ENCODE measurements around the gene DBH.

The DBH gene

GRCh38 chr9:133686642-133687575 lies 50.7 kb downstream of the DBH start:
- DNase-seq, result no peak

- DNase-seq, result no peak
These were observed 51.9 kb downstream of the DBH start for GRCh38 chr9:133687856-133688761.

GRCh38 chr9:133689151-133689763 lies 53.1 kb downstream of the DBH start:
- DNase-seq, result no peak

- DNase-seq, result no peak
These were observed 54.0 kb downstream of the DBH start for GRCh38 chr9:133690081-133690561.

- no peak for DNase-seq
These were observed 55.0 kb downstream of the DBH start for GRCh38 chr9:133691191-133691590.

GRCh38 chr9:133691626-133692363 lies 55.6 kb downstream of the DBH start:
- DNase-seq, result no peak

- no peak for DNase-seq
These were observed 56.3 kb downstream of the DBH start for GRCh38 chr9:133692364-133692985.

GRCh38 chr9:133693116-133693515 lies 57.0 kb downstream of the DBH start:
- no peak for DNase-seq

GRCh38 chr9:133693703-133694529 lies 57.8 kb downstream of the DBH start:
- DNase-seq, result no peak

GRCh38 chr9:133694686-133695085 lies 58.5 kb downstream of the DBH start:
- no peak for DNase-seq

GRCh38 chr9:133696071-133696472 lies 59.9 kb downstream of the DBH start:
- DNase-seq, result no peak

GRCh38 chr9:133699546-133699945 lies 63.4 kb downstream of the DBH start:
- DNase-seq, result no peak

GRCh38 chr9:133700819-133701320 lies 64.7 kb downstream of the DBH start:
- no peak for DNase-seq

- DNase-seq, result no peak
These were observed 65.3 kb downstream of the DBH start for GRCh38 chr9:133701321-133701980.

- DNase-seq, result no peak
These were observed 66.0 kb downstream of the DBH start for GRCh38 chr9:133701981-133702797.

- DNase-seq, result no peak
These were observed 66.8 kb downstream of the DBH start for GRCh38 chr9:133702798-133703590.

- peak; percentile 28 for DNase-seq
These were observed 67.6 kb downstream of the DBH start for GRCh38 chr9:133703591-133704399.

All from NCI-H748 treated with DMSO at 0.1 percent for 48 hours (cell line).